K562 (cell line): ENCODE measurements around the gene LIX1L. TPM values are rescaled to one million over a fixed set of nuclear protein-coding genes. Genes with fewer than 3 reads are reported as not detected.

Experiments
- E2F1 ChIP-seq: sonication (generic); formaldehyde crosslinking; IDR thresholded peaks from 2 replicates; pipeline ENCODE4 v1.8.1; 2023; ENCODE audit warnings: mild to moderate bottlenecking, missing genetic modification reagents, moderate library complexity
- E2F4 ChIP-seq: sonication (generic); formaldehyde crosslinking; IDR thresholded peaks from 2 replicates; pipeline ENCODE4 v1.8.0; 2022; ENCODE audit warnings: mild to moderate bottlenecking, low read depth, missing genetic modification reagents
- FOXA3 ChIP-seq, 2 experiments: fragments of 450-650 bp in 1 of 2; sonication (generic) in 1 of 2; formaldehyde crosslinking; IDR thresholded peaks in 1 of 2; conservative IDR thresholded peaks in 1 of 2; 2 replicates each; pipeline versions ENCODE4 v1.4.0 to v1.8.0; 2020 to 2022; ENCODE audit warnings: mild to moderate bottlenecking in 2 of 2, missing genetic modification reagents in 1 of 2
- JUND ChIP-seq, 2 experiments: IDR thresholded peaks; 2 replicates in 1 of 2; 3 replicates in 1 of 2; pipeline ENCODE4 v1.6.1; 2011; ENCODE audit warnings: borderline replicate concordance in 2 of 2, low read depth in 2 of 2, low read length in 2 of 2, improper control_type of control experiment in 1 of 2, missing biosample characterization in 1 of 2, missing genetic modification characterization in 1 of 2, missing genetic modification reagents in 1 of 2
- KHSRP ChIP-seq: fragments of 450-650 bp; IDR thresholded peaks from 2 replicates; pipeline ENCODE4 v1.6.1; 2017
- NFE2 ChIP-seq: IDR thresholded peaks from 2 replicates; pipeline ENCODE4 v1.6.1; 2014; ENCODE audit warnings: antibody characterized with exemption, low read depth
- NFRKB ChIP-seq: fragments of 450-650 bp; IDR thresholded peaks from 2 replicates; pipeline ENCODE4 v1.6.1; 2016; ENCODE audit warnings: low read depth
- NFYB ChIP-seq: IDR thresholded peaks from 2 replicates; pipeline ENCODE4 v1.6.1; 2011; ENCODE audit warnings: mild to moderate bottlenecking, moderate library complexity; ENCODE audit not compliant: insufficient read length; ENCODE audit errors: extremely low read depth
- PHF21A ChIP-seq: fragments of 450-650 bp; IDR thresholded peaks from 2 replicates; pipeline ENCODE4 v1.6.1; 2017; ENCODE audit warnings: low read depth, borderline replicate concordance
- POLR2G ChIP-seq: fragments of 200-400 bp; formaldehyde crosslinking; IDR thresholded peaks from 2 replicates; pipeline ENCODE4 v1.6.1; 2017; ENCODE audit warnings: low read depth, mild to moderate bottlenecking, antibody characterized with exemption, low read length, moderate library complexity
- SFPQ ChIP-seq: fragments of 200-400 bp; formaldehyde crosslinking; IDR thresholded peaks from 2 replicates; pipeline ENCODE4 v1.6.1; 2017; ENCODE audit warnings: mild to moderate bottlenecking, low read depth, low read length, moderate library complexity
- ZNF407 ChIP-seq: fragments of 450-650 bp; IDR thresholded peaks from 2 replicates; pipeline ENCODE4 v1.6.1; 2016; ENCODE audit warnings: low read depth
- polyA plus RNA-seq, 8 experiments: library from polyadenylated mRNA; depleted of rRNA in 4 of 8; stranded (reverse) in 5 of 8; unstranded in 3 of 8; fragments of >200 nt; fragmentation: Nextera tagmentation in 2 of 8; fragmentation: Illumina TruSeq in 1 of 8; extraction: Ambion mirVana in 2 of 8; extraction: Trizol in 1 of 8; gene quantifications; 2 replicates each; pipeline versions ENCODE4 v1.2.1 to v1.2.3, GENCODE V29; 2011 to 2014; ENCODE audit warnings: inconsistent platforms in 1 of 8, missing spikeins in 1 of 8
- total RNA-seq, 7 experiments: library from RNA; depleted of rRNA in 6 of 7; stranded (reverse); fragments of >200 nt in 6 of 7; fragmentation: Illumina TruSeq in 2 of 7; extraction: Trizol in 2 of 7; gene quantifications; 2 replicates each; pipeline versions ENCODE4 v1.2.1 to v1.2.3, GENCODE V29; 2011 to 2021; ENCODE audit warnings: low replicate concordance in 1 of 7

Gene LIX1L
- total and polyA plus RNA-seq, 9 of the 15 experiments (the other 6 are each of a cell fraction or from before 2014, with no cell fraction given): 4.6 to 26.5 (median 12.5) TPM

GRCh38 chr1:145918992-145919939 lies 38.6 kb downstream of the LIX1L start (continued):
- TF ChIP-seq ZNF407 (no peak), KHSRP (0 out of 2 replicates have a peak, but pooled peaks have one; percentile 7), JUND (IDR thresholded peaks at IDR 0.05; ENCODE audit: borderline replicate concordance, low read depth, low read length) (no peak), JUND (tag; IDR thresholded peaks at IDR 0.05; ENCODE audit: borderline replicate concordance, low read depth, low read length) (0 out of 3 replicates have a peak, but pooled peaks have one; percentile 21), NFRKB (no peak), SFPQ (no peak), NFYB (no peak), PHF21A (no peak), E2F1 (CRISPR knock-in tag) (peak; percentile 39; the same call in 1 of the 2 replicates), POLR2G (peak; percentile 49; the same call in 1 of the 2 replicates), E2F4 (CRISPR knock-in tag) (peak; percentile 74; the same call in 1 of the 2 replicates), NFE2 (peak; percentile 52; the same call in 1 of the 2 replicates), FOXA3 (CRISPR knock-in tag; conservative IDR thresholded peaks at IDR 0.05 in 1 of 2, IDR thresholded peaks at IDR 0.05 in 1 of 2) (0 out of 4 replicates have a peak, but pooled peaks of 1 of the 2 experiments have one; percentile 47)
